ENCODE results near the gene TM2D3. TPM values are rescaled to one million over a fixed set of nuclear protein-coding genes. Genes with fewer than 3 reads are reported as not detected.
A peak's percentile ranks its signal among the peaks of the same experiment; 100 is the strongest.

The TM2D3 gene
- total RNA-seq, 1 experiment from 2014 or later: 23.1 TPM

- TF ChIP-seq PREB (CRISPR knock-in tag; IDR thresholded peaks at IDR 0.05; ENCODE audit: borderline replicate concordance): no peak
- no peak for TF ChIP-seq ZNF512 (CRISPR knock-in tag; IDR thresholded peaks at IDR 0.05; ENCODE audit: borderline replicate concordance)
Observed at GRCh38 chr15:101696829-101697228, 44.6 kb upstream of the TM2D3 start (continued).

GRCh38 chr15:101694261-101694660 is 42.1 kb upstream of the TM2D3 start:
- ChIA-PET CTCF (no interaction called here), POLR2A (no interaction called here)
- TF ChIP-seq SOX15 (CRISPR knock-in tag; IDR thresholded peaks at IDR 0.05): no peak
- TF ChIP-seq NR2C2 (CRISPR knock-in tag; IDR thresholded peaks at IDR 0.05): no peak
- TF ChIP-seq ATF3 (CRISPR knock-in tag; conservative IDR thresholded peaks at IDR 0.05): no peak
- TF ChIP-seq ZNF416 (CRISPR knock-in tag; IDR thresholded peaks at IDR 0.05): no peak
- TF ChIP-seq FOXK1 (CRISPR knock-in tag; IDR thresholded peaks at IDR 0.05): no peak
- TF ChIP-seq JUN (CRISPR knock-in tag; IDR thresholded peaks at IDR 0.05): no peak
- TF ChIP-seq MXD4 (CRISPR knock-in tag; IDR thresholded peaks at IDR 0.05; ENCODE audit: borderline replicate concordance): no peak
- no peak for TF ChIP-seq E2F4 (CRISPR knock-in tag; IDR thresholded peaks at IDR 0.05; ENCODE audit: borderline replicate concordance, low read depth)
- no peak for TF ChIP-seq CTCF (IDR thresholded peaks at IDR 0.05)
- TF ChIP-seq ZNF317 (CRISPR knock-in tag; IDR thresholded peaks at IDR 0.05; ENCODE audit: borderline replicate concordance, low read depth): no peak
- TF ChIP-seq HMGA2 (CRISPR knock-in tag; IDR thresholded peaks at IDR 0.05): no peak
- no peak for TF ChIP-seq USF2 (CRISPR knock-in tag; IDR thresholded peaks at IDR 0.05)
- no peak for TF ChIP-seq KAT7 (CRISPR knock-in tag; IDR thresholded peaks at IDR 0.05; ENCODE audit: borderline replicate concordance)
- TF ChIP-seq ATF6 (CRISPR knock-in tag; IDR thresholded peaks at IDR 0.05): no peak
- H3K27me3 Mint-ChIP-seq (ENCODE audit: low read depth): no peaks in the 10 kb centered on the region
- peaks cover 9% of the 10 kb centered on the region for H3K4me1 Mint-ChIP-seq
- peaks cover 7% of the 10 kb centered on the region for H3K9me3 Mint-ChIP-seq
- H3K27ac Mint-ChIP-seq: no peak overlapping the region
- no peak overlapping the region for H3K4me3 Mint-ChIP-seq
- ATAC-seq (peak; percentile 87), DNase-seq (ENCODE audit: low spot score) (peak; percentile 18)
- peaks cover 21% of the 10 kb centered on the region for H3K36me3 Mint-ChIP-seq

Data from WTC11 (cell line).